Measurements from ENCODE around the gene AQP10. TPM values are rescaled to one million over a fixed set of nuclear protein-coding genes. Genes with fewer than 3 reads are reported as not detected.
A peak's percentile ranks its signal among the peaks of the same experiment; 100 is the strongest.
"Not testable (repeated sequence)": the region's sequence is repeated elsewhere in the genome, so short reads cannot be mapped to it uniquely, and the experiment has no call there.

Gene AQP10
- under 1 TPM in 2 of 6 donors, not detected in 4; 0.13 to 0.56 TPM for polyA plus RNA-seq (ENCODE audit: low read depth in 6 of 6)

GRCh38 chr1:154320882-154321608 lies at the start of gene AQP10:
Gene AQP10, plus strand, starts transcription at chr1:154321093. Its CDS starts 63 bp downstream, at chr1:154321156.
- peaks cover 21 to 46% (median 32%) of the 10 kb centered on the region in 3 donors for H3K27me3 Mint-ChIP-seq
- H3K9me3 Mint-ChIP-seq, result peaks cover 0 to 21% (median 12%) of the 10 kb centered on the region in 7 donors
- peaks cover 0 to 5% of the 10 kb centered on the region in 2 donors for H3K36me3 Mint-ChIP-seq
- peaks cover 13 to 14% (median 14%) of the 10 kb centered on the region in 3 donors for H3K4me1 Mint-ChIP-seq
- no peak within 1 kb of the TSS for H3K27ac Mint-ChIP-seq
- ATAC-seq (ENCODE audit: low read depth in 2 of 2) (no peak), DNase-seq (no peak)
- H3K4me3 Mint-ChIP-seq, result peak within 1 kb of the TSS in 2 of 8 donors; percentile 25 to 50

- peaks cover 10 to 22% of the 10 kb centered on the region in 2 donors for H3K36me3 Mint-ChIP-seq
- H3K4me3 Mint-ChIP-seq, result peak within 1 kb of the TSS; percentile 96 to 99 (median 98)
- DNase-seq, result peak; percentile 97
- no peaks in the 10 kb centered on the region for H3K27me3 Mint-ChIP-seq
- ATAC-seq (ENCODE audit: low read depth in 2 of 2), result peak; percentile 90 to 94
- H3K27ac Mint-ChIP-seq, result peak within 1 kb of the TSS; percentile 95 to 100 (median 98)
- no peaks in the 10 kb centered on the region for H3K9me3 Mint-ChIP-seq
- peaks cover 18 to 40% (median 34%) of the 10 kb centered on the region in 3 donors for H3K4me1 Mint-ChIP-seq
Observed at GRCh38 chr1:154272217-154272998, 48.5 kb upstream of the AQP10 start, which contains the start of gene HAX1. Gene HAX1, plus strand, starts transcription at chr1:154272629. Its CDS starts 95 bp downstream, at chr1:154272724.

GRCh38 chr1:154272999-154273563 lies 47.8 kb upstream of the AQP10 start:
- H3K36me3 Mint-ChIP-seq, result peaks cover 10 to 22% of the 10 kb centered on the region in 2 donors
- DNase-seq, result no peak
- peak overlapping the region; percentile 95 to 100 (median 98) for H3K27ac Mint-ChIP-seq
- H3K4me3 Mint-ChIP-seq, result peak overlapping the region; percentile 96 to 99 (median 98)
- no peaks in the 10 kb centered on the region for H3K27me3 Mint-ChIP-seq
- ATAC-seq (ENCODE audit: low read depth in 2 of 2), result no peak
- no peaks in the 10 kb centered on the region for H3K9me3 Mint-ChIP-seq
- peaks cover 18 to 40% (median 34%) of the 10 kb centered on the region in 3 donors for H3K4me1 Mint-ChIP-seq

GRCh38 chr1:154276797-154277196 lies 44.1 kb upstream of the AQP10 start:
- Mint-ChIP-seq H3K4me3 (no peak overlapping the region), H3K36me3 (peaks cover 7 to 12% of the 10 kb centered on the region in 2 donors), H3K9me3 (no peaks in the 10 kb centered on the region), H3K4me1 (peaks cover 18 to 33% (median 27%) of the 10 kb centered on the region in 3 donors), H3K27me3 (no peaks in the 10 kb centered on the region), H3K27ac (no peak overlapping the region)
- DNase-seq (no peak), ATAC-seq (ENCODE audit: low read depth in 2 of 2) (no peak)

GRCh38 chr1:154287591-154287990 lies 33.3 kb upstream of the AQP10 start:
- H3K4me3 Mint-ChIP-seq; H3K36me3 Mint-ChIP-seq; H3K4me1 Mint-ChIP-seq; ATAC-seq (ENCODE audit: low read depth in 2 of 2); H3K9me3 Mint-ChIP-seq; DNase-seq; H3K27ac Mint-ChIP-seq: not testable (repeated sequence)
- H3K27me3 Mint-ChIP-seq, result peaks cover 8 to 15% (median 12%) of the 10 kb centered on the region in 3 donors

GRCh38 chr1:154288661-154289060 lies 32.2 kb upstream of the AQP10 start:
- H3K4me3 Mint-ChIP-seq, result no peak overlapping the region
- H3K36me3 Mint-ChIP-seq, result peaks cover 0 to 7% of the 10 kb centered on the region in 2 donors
- peaks cover 4 to 15% (median 6%) of the 10 kb centered on the region in 7 donors for H3K9me3 Mint-ChIP-seq
- DNase-seq (no peak), ATAC-seq (ENCODE audit: low read depth in 2 of 2) (no peak)
- no peak overlapping the region for H3K27ac Mint-ChIP-seq
- peaks cover 8 to 22% (median 12%) of the 10 kb centered on the region in 3 donors for H3K27me3 Mint-ChIP-seq
- no peaks in the 10 kb centered on the region for H3K4me1 Mint-ChIP-seq

- Mint-ChIP-seq H3K4me1 (no peaks in the 10 kb centered on the region), H3K36me3 (peaks cover 5 to 15% of the 10 kb centered on the region in 2 donors), H3K27ac (no peak overlapping the region), H3K27me3 (peaks cover 8 to 27% (median 9%) of the 10 kb centered on the region in 3 donors), H3K4me3 (no peak overlapping the region), H3K9me3 (peaks cover 9 to 33% (median 24%) of the 10 kb centered on the region in 7 donors)
- DNase-seq (no peak), ATAC-seq (ENCODE audit: low read depth in 2 of 2) (no peak)
Observed at GRCh38 chr1:154290921-154291320, 30.0 kb upstream of the AQP10 start.

GRCh38 chr1:154295408-154296235 lies 25.3 kb upstream of the AQP10 start:
- ATAC-seq (ENCODE audit: low read depth in 2 of 2) (no peak), DNase-seq (no peak)
- Mint-ChIP-seq H3K27ac (peak overlapping the region in 1 of 6 donors; percentile 30), H3K36me3 (peaks cover 5 to 16% of the 10 kb centered on the region in 2 donors), H3K27me3 (peaks cover 8 to 29% (median 9%) of the 10 kb centered on the region in 3 donors), H3K4me1 (no peaks in the 10 kb centered on the region), H3K9me3 (peaks cover 9 to 42% (median 31%) of the 10 kb centered on the region in 7 donors), H3K4me3 (peak overlapping the region in 1 of 8 donors; percentile 68)

GRCh38 chr1:154301582-154301981 lies 19.3 kb upstream of the AQP10 start:
- no peak for DNase-seq
- no peak overlapping the region for H3K27ac Mint-ChIP-seq
- ATAC-seq (ENCODE audit: low read depth in 2 of 2), result no peak
- peaks cover 0 to 11% (median 5%) of the 10 kb centered on the region in 7 donors for H3K9me3 Mint-ChIP-seq
- H3K4me3 Mint-ChIP-seq, result no peak overlapping the region
- H3K4me1 Mint-ChIP-seq, result no peaks in the 10 kb centered on the region
- peaks cover 4 to 26% (median 18%) of the 10 kb centered on the region in 3 donors for H3K27me3 Mint-ChIP-seq
- no peaks in the 10 kb centered on the region for H3K36me3 Mint-ChIP-seq

GRCh38 chr1:154304664-154305337 lies 16.1 kb upstream of the AQP10 start:
- H3K27ac Mint-ChIP-seq, result no peak overlapping the region
- peaks cover 0 to 29% (median 10%) of the 10 kb centered on the region in 3 donors for H3K27me3 Mint-ChIP-seq
- H3K4me3 Mint-ChIP-seq, result no peak overlapping the region
- H3K9me3 Mint-ChIP-seq, result peaks cover 0 to 11% (median 0%) of the 10 kb centered on the region in 7 donors
- no peaks in the 10 kb centered on the region for H3K36me3 Mint-ChIP-seq
- DNase-seq (no peak), ATAC-seq (ENCODE audit: low read depth in 2 of 2) (no peak)
- H3K4me1 Mint-ChIP-seq, result no peaks in the 10 kb centered on the region

GRCh38 chr1:154306151-154306550 lies 14.7 kb upstream of the AQP10 start:
- H3K36me3 Mint-ChIP-seq, result no peaks in the 10 kb centered on the region
- H3K9me3 Mint-ChIP-seq, result peaks cover 0 to 12% (median 0%) of the 10 kb centered on the region in 7 donors
- no peaks in the 10 kb centered on the region for H3K4me1 Mint-ChIP-seq
- H3K4me3 Mint-ChIP-seq, result no peak overlapping the region
- H3K27ac Mint-ChIP-seq, result peak overlapping the region in 1 of 6 donors; percentile 78
- peaks cover 0 to 23% (median 10%) of the 10 kb centered on the region in 3 donors for H3K27me3 Mint-ChIP-seq
- ATAC-seq (ENCODE audit: low read depth in 2 of 2), result no peak
- DNase-seq, result no peak

GRCh38 chr1:154307670-154308270 lies 13.1 kb upstream of the AQP10 start:
- H3K36me3 Mint-ChIP-seq; DNase-seq; H3K4me1 Mint-ChIP-seq; H3K4me3 Mint-ChIP-seq; ATAC-seq (ENCODE audit: low read depth in 2 of 2): not testable (repeated sequence)
- H3K27ac Mint-ChIP-seq, result peak overlapping the region in 1 of 6 donors; percentile 46
- H3K9me3 Mint-ChIP-seq, result peaks cover 0 to 12% (median 0%) of the 10 kb centered on the region in 7 donors
- H3K27me3 Mint-ChIP-seq, result peaks cover 0 to 29% (median 17%) of the 10 kb centered on the region in 3 donors
